ENCODE measurements around the gene MTFR1L.

- TF ChIP-seq EP300 (IDR thresholded peaks at IDR 0.05; ENCODE audit: borderline replicate concordance in 1 of 2, low read depth in 1 of 2, low read length in 1 of 2): no peak
- TF ChIP-seq CHD2 (IDR thresholded peaks at IDR 0.05; ENCODE audit: low read length, partially characterized antibody): no peak
- no peak for TF ChIP-seq TAF1 (IDR thresholded peaks at IDR 0.05; ENCODE audit: borderline replicate concordance, low read depth, low read length)
- TF ChIP-seq CTCF (IDR thresholded peaks at IDR 0.05): no peak
- TF ChIP-seq USF1 (IDR thresholded peaks at IDR 0.05; ENCODE audit: borderline replicate concordance, low read depth): no peak
- TF ChIP-seq USF2 (IDR thresholded peaks at IDR 0.05; ENCODE audit: borderline replicate concordance, low read depth, low read length): no peak
- TF ChIP-seq EZH2phosphoT487 (IDR thresholded peaks at IDR 0.05; ENCODE audit: borderline replicate concordance, low read depth): no peak
- no peak for TF ChIP-seq RAD21 (IDR thresholded peaks at IDR 0.05; ENCODE audit: low read length)
- TF ChIP-seq SIN3A (IDR thresholded peaks at IDR 0.05; ENCODE audit: borderline replicate concordance, low read depth, low read length): no peak
- TF ChIP-seq GABPA (IDR thresholded peaks at IDR 0.05; ENCODE audit: low read depth): no peak
Observed at GRCh38 chr1:25779894-25780293, 39.9 kb upstream of the MTFR1L start.
